Activated CD4-positive, alpha-beta memory T cell treated with anti-CD3 and anti-CD28 coated beads for 36 hours (primary cell): ENCODE measurements around the gene HAVCR1. TPM values are rescaled to one million over a fixed set of nuclear protein-coding genes. Genes with fewer than 3 reads are reported as not detected.

Experiments used
- total RNA-seq, 2 experiments: library from RNA; stranded (reverse); gene quantifications; one replicate each; pipeline ENCODE4 v1.2.3, GENCODE V29; 2021

HAVCR1 gene
- total RNA-seq, 2 experiments from 2014 or later = 0.27 to 0.40 TPM

Other genes starting within 250 kb of the HAVCR1 start
- gene PPP1R2B, start 208.8 kb downstream of the HAVCR1 start, total RNA-seq = under 1 TPM; 0.14 to 0.19 TPM
- 1 to 10 TPM; 1.8 to 3.1 TPM for gene TIMD4, start 95.9 kb downstream of the HAVCR1 start, total RNA-seq
- 10 to 100 TPM; 23.2 to 24.3 TPM for gene HAVCR2, start 49.9 kb upstream of the HAVCR1 start, total RNA-seq
- 10 to 100 TPM; 17.2 to 19.2 TPM for gene MED7, start 83.7 kb upstream of the HAVCR1 start, total RNA-seq
- gene GARIN3, start 107.1 kb upstream of the HAVCR1 start, total RNA-seq = 1 to 10 TPM; 1.3 to 1.4 TPM
- 100 to 1,000 TPM; 236 to 240 TPM for gene ITK, start 121.7 kb upstream of the HAVCR1 start, total RNA-seq
- 100 to 1,000 TPM; 319 to 321 TPM for gene CYFIP2, start 207.0 kb upstream of the HAVCR1 start, total RNA-seq